Aorta (tissue), 5 donors: ENCODE results near the gene PELI3. TPM values are rescaled to one million over a fixed set of nuclear protein-coding genes. Genes with fewer than 3 reads are reported as not detected.

Experiments used
- ATAC-seq: fragments of 200-7000 bp; cut with Tn5 transposase; one replicate; pipeline ENCODE4 v1.9.1; 2022; ENCODE audit warnings: moderate library complexity; ENCODE audit not compliant: low FRiP score
- DNase-seq, 2 donors: peaks; one replicate each; pipeline ENCODE4 v3.0.0-alpha.2; 2020
- H3K27ac ChIP-seq, 2 donors: one replicate each; pipeline ENCODE4 v1.5.1; 2013; ENCODE audit warnings: low read length in 2 of 2, mild to moderate bottlenecking in 2 of 2, moderate library complexity in 2 of 2, control low read depth in 1 of 2, inconsistent platforms in 1 of 2, low read depth in 1 of 2
- H3K27me3 ChIP-seq, 2 donors: one replicate each; pipeline ENCODE4 v1.6.1; 2013; ENCODE audit warnings: control low read depth in 1 of 2, low read length in 1 of 2, mild to moderate bottlenecking in 1 of 2, moderate library complexity in 1 of 2; ENCODE audit not compliant: insufficient read depth in 2 of 2, control insufficient read depth in 1 of 2
- H3K36me3 ChIP-seq, 2 donors: one replicate each; pipeline ENCODE4 v1.6.1; 2013; ENCODE audit warnings: control low read depth in 1 of 2, low read length in 1 of 2, mild to moderate bottlenecking in 1 of 2; ENCODE audit not compliant: insufficient read depth in 2 of 2, control insufficient read depth in 1 of 2
- H3K4me1 ChIP-seq, 2 donors: one replicate each; pipeline ENCODE4 v1.6.1; 2013; ENCODE audit warnings: low read length in 2 of 2, control low read depth in 1 of 2, mild to moderate bottlenecking in 1 of 2, moderate library complexity in 1 of 2; ENCODE audit not compliant: insufficient read depth in 2 of 2, control insufficient read depth in 1 of 2
- H3K4me3 ChIP-seq, 2 donors: one replicate each; pipeline ENCODE4 v1.5.1; 2013; ENCODE audit warnings: low read length in 2 of 2, control low read depth in 1 of 2, mild to moderate bottlenecking in 1 of 2
- H3K9me3 ChIP-seq: one replicate; pipeline ENCODE4 v1.6.1; 2013; ENCODE audit warnings: mild to moderate bottlenecking, low read length; ENCODE audit not compliant: control insufficient read depth
- WGBS, 2 donors: extraction: QIAGEN DNeasy Blood & Tissue Kit; methylation state at CpG; one replicate each; pipeline ENCODE4 v1.1.7; 2013; 5-methylcytosine and 5-hydroxymethylcytosine counted together
- intact Hi-C, 2 donors: fragments of 100-400 bp; cut with DNase I; formaldehyde crosslinking; loops; one replicate each; pipeline versions ENCODE4 v1.14.2 to v1.15.0; 2022
- polyA plus RNA-seq, 2 donors: library from polyadenylated mRNA; stranded (reverse); fragments of 200-250 nt; gene quantifications; one replicate each; pipeline ENCODE4 v1.2.3, GENCODE V29; 2013
- total RNA-seq, 2 donors: library from RNA; stranded (reverse); fragmentation: NEBNext Ultra II Directional; extraction: Animal tissue kit (Norgen Biotek cat#: 25700); gene quantifications; one replicate each; pipeline ENCODE4 v1.2.1, GENCODE V29; 2021
- donor health status: healthy with polysubstance abuse.
- donor health status: Bipolar disorder and iron deficiency.
- donor health status: DM: no; HTN: no; CAD: no.
- donor health status: DM: no; HTN: no; CAD: no.
- donor health status: DM: yes; HTN: yes; CAD: no.

The PELI3 gene
- total and polyA plus RNA-seq, 4 donors: 11.5 to 16.3 (median 15.0) TPM

DNA sequence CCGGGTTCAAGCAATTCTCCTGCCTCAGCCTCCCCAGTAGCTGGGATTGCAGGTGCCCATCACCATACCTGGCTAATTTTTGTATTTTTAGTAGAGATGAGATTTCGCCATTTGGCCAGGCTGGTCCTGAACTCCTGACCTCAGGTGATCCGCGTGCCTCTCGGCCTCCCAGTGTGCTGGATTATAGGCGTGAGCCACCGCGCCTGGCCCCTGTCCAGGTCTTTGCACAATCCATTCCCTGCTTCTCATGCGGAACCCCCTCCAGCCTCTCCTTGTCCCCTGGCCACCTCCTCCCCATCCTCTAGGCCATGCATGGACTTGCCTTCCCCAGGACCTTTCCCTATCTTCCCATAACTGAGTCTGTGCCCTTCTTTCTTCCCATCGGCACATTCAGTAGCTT, 22.3 kb downstream of the PELI3 start:
- no peak for DNase-seq
- no peak overlapping the region for H3K27ac ChIP-seq
- no peak overlapping the region for H3K4me3 ChIP-seq
- 91 to 95% methylated on average over 9 to 10 of the region's 10 CpGs for WGBS, 2 donors
- peaks cover 0 to 3% of the 10 kb centered on the region in 2 donors for H3K36me3 ChIP-seq
- H3K27me3 ChIP-seq: no peaks in the 10 kb centered on the region
- intact Hi-C loops: no loop called here
- H3K9me3 ChIP-seq: no peaks in the 10 kb centered on the region
- no peaks in the 10 kb centered on the region for H3K4me1 ChIP-seq
- no peak for ATAC-seq

DNA sequence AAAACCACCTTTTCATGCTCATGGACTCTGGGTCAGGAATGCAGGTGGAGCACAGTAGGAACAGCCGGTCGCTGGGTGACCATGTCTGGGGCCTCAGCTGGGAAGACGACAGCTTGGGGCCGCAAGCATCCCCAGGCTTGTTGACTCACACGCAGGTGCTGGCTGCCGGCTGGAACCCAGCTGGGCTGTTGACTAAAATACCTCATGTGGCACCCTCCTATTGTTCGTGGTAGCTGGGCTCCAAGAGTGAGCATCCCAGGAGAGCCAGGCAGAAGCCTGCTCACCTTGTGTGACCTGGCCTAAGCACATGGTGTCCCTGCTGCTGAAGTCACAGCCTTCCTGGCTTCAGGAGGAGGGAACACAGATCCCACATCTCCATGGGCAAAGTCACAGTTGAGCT, 22.9 kb downstream of the PELI3 start:
- 87 to 89% methylated on average over 7 of the region's 7 CpGs for WGBS, 2 donors
- H3K9me3 ChIP-seq: no peaks in the 10 kb centered on the region
- intact Hi-C loops: no loop called here

DNA sequence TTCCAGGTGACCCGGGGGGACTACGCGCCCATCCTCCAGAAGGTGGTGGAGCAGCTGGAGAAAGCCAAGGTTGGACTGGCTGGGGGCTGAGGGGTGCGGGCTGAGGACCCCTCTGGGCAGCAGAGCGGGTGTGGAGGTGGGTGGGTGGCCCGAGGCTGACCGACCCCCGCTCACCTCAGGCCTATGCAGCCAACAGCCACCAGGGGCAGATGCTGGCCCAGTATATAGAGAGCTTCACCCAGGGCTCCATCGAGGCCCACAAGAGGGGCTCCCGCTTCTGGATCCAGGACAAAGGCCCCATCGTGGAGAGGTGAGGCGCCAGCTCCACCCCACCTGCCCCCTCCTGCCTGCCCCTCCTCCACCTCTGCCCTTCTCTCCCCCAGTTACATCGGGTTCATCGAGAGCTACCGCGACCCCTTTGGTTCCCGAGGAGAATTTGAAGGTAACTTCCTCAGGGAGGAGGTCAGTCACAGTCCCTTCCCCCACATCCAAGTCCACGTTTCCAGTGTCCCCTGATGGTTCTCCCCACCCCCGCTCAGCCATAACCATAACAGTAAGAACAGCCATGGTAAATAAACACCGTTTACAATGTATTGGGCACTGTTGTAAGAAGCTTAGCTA, 24.7 kb downstream of the PELI3 start:
- WGBS, 2 donors: 65 to 66% methylated on average over 20 of the region's 20 CpGs
- intact Hi-C loops: no loop called here
- ATAC-seq (no peak), DNase-seq (no peak)
- peaks cover 0 to 3% of the 10 kb centered on the region in 2 donors for H3K36me3 ChIP-seq
- H3K27me3 ChIP-seq: no peaks in the 10 kb centered on the region
- H3K4me1 ChIP-seq: no peaks in the 10 kb centered on the region
- no peaks in the 10 kb centered on the region for H3K9me3 ChIP-seq
- H3K27ac ChIP-seq: no peak overlapping the region
- no peak overlapping the region for H3K4me3 ChIP-seq

More for the DNA sequence above, 22.9 kb downstream of the PELI3 start:
- peaks cover 0 to 3% of the 10 kb centered on the region in 2 donors for H3K36me3 ChIP-seq
- ATAC-seq (no peak), DNase-seq (no peak)
- no peak overlapping the region for H3K4me3 ChIP-seq
- H3K27me3 ChIP-seq: no peaks in the 10 kb centered on the region
- H3K27ac ChIP-seq: no peak overlapping the region
- H3K4me1 ChIP-seq: no peaks in the 10 kb centered on the region

DNA sequence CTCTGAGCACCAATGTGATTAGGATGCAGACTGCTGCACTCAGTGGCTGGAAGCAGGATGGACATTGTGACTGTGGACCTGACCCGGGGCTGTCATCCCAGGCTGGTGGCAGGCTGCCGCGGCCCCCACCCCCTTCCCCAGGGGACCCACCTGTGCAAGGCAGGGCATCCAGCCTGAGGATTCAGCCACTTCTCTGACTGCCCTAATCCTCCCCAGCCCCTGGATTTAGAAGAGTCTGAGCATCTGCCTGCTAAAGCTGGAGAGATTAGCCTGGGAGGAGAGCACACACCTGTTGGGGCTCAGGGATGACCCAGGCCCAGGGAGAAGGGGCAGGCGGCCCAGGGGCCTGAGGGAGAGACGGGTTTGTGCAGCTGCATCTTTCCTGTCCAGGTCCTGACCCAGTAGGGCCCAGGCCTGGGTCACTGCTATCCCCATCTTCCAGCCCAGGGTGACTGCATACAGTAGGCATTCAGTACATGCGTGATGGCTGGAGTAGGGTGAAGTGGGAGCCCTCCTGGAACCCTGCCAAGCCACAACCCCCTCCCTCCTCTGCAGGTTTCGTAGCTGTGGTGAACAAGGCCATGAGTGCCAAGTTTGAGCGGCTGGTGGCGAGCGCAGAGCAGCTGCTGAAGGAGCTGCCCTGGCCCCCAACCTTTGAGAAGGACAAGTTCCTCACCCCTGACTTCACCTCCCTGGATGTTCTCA, 25.6 kb downstream of the PELI3 start:
- DNase-seq (no peak), ATAC-seq (no peak)
- intact Hi-C loops: no loop called here
- 93 to 94% methylated on average over 10 of the region's 10 CpGs for WGBS, 2 donors
- Histone ChIP-seq H3K4me3 (no peak overlapping the region), H3K9me3 (no peaks in the 10 kb centered on the region), H3K36me3 (peaks cover 0 to 3% of the 10 kb centered on the region in 2 donors), H3K27me3 (no peaks in the 10 kb centered on the region), H3K27ac (no peak overlapping the region), H3K4me1 (no peaks in the 10 kb centered on the region)

DNA sequence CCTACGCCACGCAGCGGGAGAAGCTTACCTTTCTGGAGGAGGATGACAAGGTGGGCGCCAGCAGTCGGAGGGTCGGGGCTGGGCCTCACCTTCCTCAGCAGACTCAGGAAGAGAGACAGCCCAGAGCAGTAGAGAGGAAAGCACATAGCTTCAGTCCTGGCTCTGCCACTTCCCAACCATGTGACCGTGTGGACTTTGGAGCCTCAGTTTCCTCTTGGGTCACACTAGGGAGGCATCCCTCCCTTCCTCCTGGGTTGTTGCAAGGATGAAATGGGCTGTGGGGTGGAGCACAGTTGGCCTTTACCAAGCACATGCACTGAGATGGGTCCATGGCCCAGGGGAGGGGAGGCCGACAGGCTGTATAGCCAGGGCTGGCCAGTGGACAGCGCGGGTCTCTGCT, 26.4 kb downstream of the PELI3 start:
- ATAC-seq (no peak), DNase-seq (no peak)
- Histone ChIP-seq H3K36me3 (peaks cover 0 to 3% of the 10 kb centered on the region in 2 donors), H3K4me1 (no peaks in the 10 kb centered on the region), H3K4me3 (no peak overlapping the region), H3K27me3 (no peaks in the 10 kb centered on the region), H3K27ac (no peak overlapping the region), H3K9me3 (no peaks in the 10 kb centered on the region)
- intact Hi-C loops: no loop called here
- WGBS, 2 donors: 94 to 96% methylated on average over 10 of the region's 10 CpGs

DNA sequence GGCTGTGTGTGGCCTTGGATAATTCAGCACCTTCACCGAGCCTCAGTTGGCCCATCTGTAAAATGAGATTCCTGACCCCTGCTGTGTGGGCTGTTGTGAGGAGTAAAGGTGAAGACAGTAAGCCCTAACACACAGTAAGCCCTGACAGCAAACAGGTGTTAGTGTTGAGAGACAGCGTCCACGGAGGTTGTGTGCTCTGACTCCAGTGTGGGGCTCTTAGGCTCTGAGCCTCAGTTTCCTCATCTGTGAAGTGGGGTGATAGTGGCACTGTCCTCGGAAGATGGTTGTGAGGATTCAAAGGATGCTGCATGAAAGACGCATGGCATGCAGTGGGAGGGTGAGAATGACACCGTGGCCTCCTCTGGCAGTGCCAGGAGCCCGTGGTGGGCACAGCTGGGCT, 27.8 kb downstream of the PELI3 start:
- no peaks in the 10 kb centered on the region for H3K9me3 ChIP-seq
- ATAC-seq: no peak
- no peak for DNase-seq
- H3K27ac ChIP-seq: no peak overlapping the region
- H3K4me1 ChIP-seq: no peaks in the 10 kb centered on the region
- peaks cover 0 to 1% of the 10 kb centered on the region in 2 donors for H3K36me3 ChIP-seq
- no peak overlapping the region for H3K4me3 ChIP-seq
- no peaks in the 10 kb centered on the region for H3K27me3 ChIP-seq
- 95 to 96% methylated on average over 7 of the region's 7 CpGs for WGBS, 2 donors
- intact Hi-C loops: no loop called here

DNA sequence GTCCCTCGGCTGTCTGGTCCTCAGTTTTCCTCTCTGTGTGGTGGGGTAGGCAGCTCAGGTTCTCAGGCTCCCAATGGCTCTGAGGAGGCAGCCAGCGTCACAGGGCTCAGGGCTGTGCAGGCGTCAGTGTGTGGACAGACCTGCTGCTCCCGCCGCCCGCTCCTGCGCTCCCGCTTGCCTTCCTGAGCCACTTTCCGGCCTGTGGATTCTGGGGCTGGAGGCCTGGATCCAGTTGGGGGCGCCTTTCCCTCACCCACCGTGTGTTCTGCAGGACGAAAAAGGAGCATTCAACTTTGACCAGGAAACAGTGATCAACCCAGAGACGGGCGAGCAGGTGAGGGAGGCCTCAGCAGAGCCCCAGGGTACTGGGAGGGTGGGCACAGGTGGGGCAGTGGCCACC, 28.2 kb downstream of the PELI3 start:
- no peaks in the 10 kb centered on the region for H3K27me3 ChIP-seq
- no peak overlapping the region for H3K4me3 ChIP-seq
- no peaks in the 10 kb centered on the region for H3K36me3 ChIP-seq
- H3K27ac ChIP-seq: no peak overlapping the region
- no peak for ATAC-seq
- H3K4me1 ChIP-seq: no peaks in the 10 kb centered on the region
- intact Hi-C loops: no loop called here
- no peaks in the 10 kb centered on the region for H3K9me3 ChIP-seq
- 86% methylated on average over 14 of the region's 14 CpGs for WGBS, 2 donors
- no peak for DNase-seq

DNA sequence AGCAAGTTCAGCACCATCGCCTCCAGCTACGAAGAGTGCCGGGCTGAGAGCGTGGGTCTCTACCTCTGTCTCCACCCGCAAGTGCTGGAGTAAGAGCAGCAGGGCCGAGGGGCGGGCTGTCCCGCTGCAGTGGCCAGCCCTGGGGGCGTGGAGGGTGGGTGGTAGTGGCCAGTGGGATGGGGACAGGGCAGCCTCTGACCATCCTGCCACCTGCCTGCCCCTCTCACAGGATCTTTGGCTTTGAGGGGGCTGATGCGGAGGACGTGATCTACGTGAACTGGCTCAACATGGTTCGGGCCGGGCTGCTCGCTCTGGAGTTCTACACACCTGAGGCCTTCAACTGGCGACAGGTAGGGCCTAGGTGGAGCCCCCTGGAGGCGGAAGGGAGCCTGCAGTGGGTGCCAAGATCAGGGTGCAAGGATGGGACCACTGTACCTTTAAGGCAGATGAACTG, 28.7 kb downstream of the PELI3 start:
- Histone ChIP-seq H3K9me3 (no peaks in the 10 kb centered on the region), H3K4me1 (no peaks in the 10 kb centered on the region), H3K4me3 (no peak overlapping the region), H3K27ac (no peak overlapping the region), H3K36me3 (no peaks in the 10 kb centered on the region), H3K27me3 (no peaks in the 10 kb centered on the region)
- intact Hi-C loops: no loop called here
- 93% methylated on average over 17 of the region's 17 CpGs for WGBS, 2 donors
- peak in 1 of 2 donors; percentile 34 for DNase-seq
- ATAC-seq: no peak

DNA sequence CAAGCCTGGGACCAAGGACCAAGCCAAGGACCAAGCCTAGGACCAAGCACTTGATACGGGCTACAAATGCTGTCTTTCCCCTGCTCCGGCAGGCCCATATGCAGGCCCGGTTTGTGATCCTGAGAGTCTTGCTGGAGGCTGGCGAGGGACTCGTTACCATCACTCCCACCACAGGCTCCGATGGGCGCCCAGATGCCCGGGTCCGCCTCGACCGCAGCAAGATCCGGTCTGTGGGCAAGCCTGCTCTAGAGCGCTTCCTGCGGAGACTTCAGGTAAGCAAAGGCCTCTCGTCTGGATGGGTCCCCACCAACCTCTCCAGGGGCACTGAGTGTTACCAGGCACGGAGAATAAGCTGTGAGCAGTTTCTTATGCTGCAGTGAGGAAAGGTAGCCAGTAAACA, 30.5 kb downstream of the PELI3 start:
- no peak overlapping the region for H3K27ac ChIP-seq
- no peaks in the 10 kb centered on the region for H3K36me3 ChIP-seq
- no peak for DNase-seq

More for the DNA sequence above, 30.5 kb downstream of the PELI3 start:
- intact Hi-C loops: no loop called here
- no peak for ATAC-seq
- no peaks in the 10 kb centered on the region for H3K4me1 ChIP-seq
- WGBS, 2 donors: 97 to 98% methylated on average over 16 of the region's 16 CpGs
- no peaks in the 10 kb centered on the region for H3K9me3 ChIP-seq
- H3K27me3 ChIP-seq: no peaks in the 10 kb centered on the region
- H3K4me3 ChIP-seq: no peak overlapping the region
